BE2C (cell line): ENCODE data around the gene POFUT2.

Source experiments
- DNase-seq: peaks from one replicate; pipeline ENCODE4 v3.0.0-alpha.2; 2020
- H3K27me3 ChIP-seq: fragments of 250-450 bp; sonication (Bioruptor Pico); 2 replicates; pipeline ENCODE4 v1.5.1; 2020; ENCODE audit warnings: mild to moderate bottlenecking
- H3K36me3 ChIP-seq: fragments of 250-450 bp; sonication (Bioruptor Pico); 2 replicates; pipeline ENCODE4 v1.5.1; 2020; ENCODE audit warnings: mild to moderate bottlenecking
- H3K4me1 ChIP-seq: fragments of 250-450 bp; sonication (Bioruptor Pico); 2 replicates; pipeline ENCODE4 v1.5.1; 2020
- H3K4me3 ChIP-seq: 2 replicates; pipeline ENCODE4 v1.5.1; 2011; ENCODE audit warnings: low read depth, low read length
- H3K9me3 ChIP-seq: fragments of 250-450 bp; sonication (Bioruptor Pico); 2 replicates; pipeline ENCODE4 v1.5.1; 2020
- CTCF ChIP-seq: IDR thresholded peaks from 2 replicates; pipeline ENCODE4 v1.5.1; 2012; ENCODE audit warnings: mild to moderate bottlenecking, low read depth, low read length

Gene POFUT2

GRCh38 chr21:45228656-45229240, 58.9 kb downstream of the POFUT2 start:
- no peak for DNase-seq
- H3K9me3 ChIP-seq, result no peaks in the 10 kb centered on the region
- no peak for TF ChIP-seq CTCF
- H3K36me3 ChIP-seq, result no peaks in the 10 kb centered on the region
- H3K4me3 ChIP-seq, result no peak overlapping the region
- no peaks in the 10 kb centered on the region for H3K4me1 ChIP-seq
- H3K27me3 ChIP-seq, result no peaks in the 10 kb centered on the region

- no peak for DNase-seq
- H3K27me3 ChIP-seq, result no peaks in the 10 kb centered on the region
- no peak for TF ChIP-seq CTCF
These were observed 59.5 kb downstream of the POFUT2 start for GRCh38 chr21:45228171-45228641.

GRCh38 chr21:45227735-45228134, 60.0 kb downstream of the POFUT2 start:
- H3K4me1 ChIP-seq, result no peaks in the 10 kb centered on the region
- no peak for TF ChIP-seq CTCF
- H3K9me3 ChIP-seq, result no peaks in the 10 kb centered on the region
- no peak overlapping the region for H3K4me3 ChIP-seq
- no peak for DNase-seq
- no peaks in the 10 kb centered on the region for H3K27me3 ChIP-seq
- H3K36me3 ChIP-seq, result no peaks in the 10 kb centered on the region

More at GRCh38 chr21:45228171-45228641, 59.5 kb downstream of the POFUT2 start:
- Histone ChIP-seq H3K4me3 (no peak overlapping the region), H3K4me1 (no peaks in the 10 kb centered on the region), H3K9me3 (no peaks in the 10 kb centered on the region), H3K36me3 (no peaks in the 10 kb centered on the region)

GRCh38 chr21:45226540-45227326, 61.0 kb downstream of the POFUT2 start:
- Histone ChIP-seq H3K36me3 (no peaks in the 10 kb centered on the region; the same call in 1 of the 2 replicates), H3K27me3 (no peaks in the 10 kb centered on the region), H3K4me1 (no peaks in the 10 kb centered on the region), H3K9me3 (no peaks in the 10 kb centered on the region), H3K4me3 (no peak overlapping the region)
- no peak for DNase-seq
- no peak for TF ChIP-seq CTCF

- H3K27me3 ChIP-seq, result no peaks in the 10 kb centered on the region
- H3K4me1 ChIP-seq, result no peaks in the 10 kb centered on the region
- no peak overlapping the region for H3K4me3 ChIP-seq
- peak; percentile 37 for TF ChIP-seq CTCF
- no peaks in the 10 kb centered on the region for H3K9me3 ChIP-seq
- no peak for DNase-seq
- H3K36me3 ChIP-seq, result no peaks in the 10 kb centered on the region; the same call in 1 of the 2 replicates
These were observed 61.9 kb downstream of the POFUT2 start for GRCh38 chr21:45225741-45226327.
